PFSK-1 (cell line): ENCODE data around the gene MYCBPAP.

ENCODE experiments used
- POLR2AphosphoS5 ChIP-seq: IDR thresholded peaks from 2 replicates; pipeline ENCODE4 v1.6.1; 2012; ENCODE audit warnings: low read depth, mild to moderate bottlenecking, control low read depth, low read length, moderate library complexity
- REST ChIP-seq, 2 experiments: IDR thresholded peaks; 2 replicates each; pipeline versions ENCODE4 v1.6.1 to v1.8.0; 2011 to 2012; ENCODE audit warnings: low read depth in 2 of 2, low read length in 2 of 2, control low read depth in 1 of 2, inconsistent platforms in 1 of 2, mild to moderate bottlenecking in 1 of 2, moderate library complexity in 1 of 2; ENCODE audit not compliant: insufficient read depth in 1 of 2

GRCh38 chr17:50558091-50558490, 49.9 kb downstream of the MYCBPAP start:
- TF ChIP-seq POLR2AphosphoS5: no peak
- TF ChIP-seq REST (IDR thresholded peaks at IDR 0.05; ENCODE audit: insufficient read depth in 1 of 2, low read depth in 2 of 2, low read length in 2 of 2): no peak
